WTC11 (cell line): ENCODE measurements around the gene FAM217B. TPM values are rescaled to one million over a fixed set of nuclear protein-coding genes. Genes with fewer than 3 reads are reported as not detected.

Experiments
- ATAC-seq: fragments of 200-7000 bp; cut with Tn5 transposase; 2 replicates; pipeline ENCODE4 v1.10.0; 2021; ENCODE audit warnings: mild to moderate bottlenecking, moderate library complexity
- CTCF ChIA-PET: fragments of 300-600 bp; sonication (Branson Sonifier 250); formaldehyde crosslinking; loops from one replicate; lab custom pipeline; 2021; ENCODE audit warnings: antibody characterized with exemption; lab: Charles Lee
- POLR2A ChIA-PET: fragments of 350-600 bp; sonication (Branson Sonifier 250); formaldehyde crosslinking; loops from one replicate; lab custom pipeline; 2021; ENCODE audit warnings: antibody characterized with exemption; lab: Charles Lee
- DNase-seq: peaks from one replicate; pipeline ENCODE4 v3.0.0; 2021; ENCODE audit warnings: low spot score
- H3K27ac Mint-ChIP-seq: 2 replicates; pipeline ENCODE4 v1.8.0; 2021; ENCODE audit warnings: mixed read lengths
- H3K27me3 Mint-ChIP-seq: 2 replicates; pipeline ENCODE4 v1.8.0; 2021; ENCODE audit warnings: low read depth, mild to moderate bottlenecking, moderate library complexity, mixed read lengths
- H3K36me3 Mint-ChIP-seq: 2 replicates; pipeline ENCODE4 v1.8.0; 2021; ENCODE audit warnings: mixed read lengths
- H3K4me1 Mint-ChIP-seq: 2 replicates; pipeline ENCODE4 v1.8.0; 2022; ENCODE audit warnings: mixed read lengths
- H3K4me3 Mint-ChIP-seq: 2 replicates; pipeline ENCODE4 v1.8.0; 2021; ENCODE audit warnings: mild to moderate bottlenecking, moderate library complexity, mixed read lengths
- H3K9me3 Mint-ChIP-seq: 2 replicates; pipeline ENCODE4 v1.8.0; 2021; ENCODE audit warnings: mixed read lengths
- CREB1 ChIP-seq: sonication (generic); formaldehyde crosslinking; IDR thresholded peaks from 2 replicates; pipeline ENCODE4 v1.8.0; 2023; ENCODE audit warnings: mild to moderate bottlenecking, missing genetic modification reagents
- CTCF ChIP-seq: fragments of 200-600 bp; IDR thresholded peaks from 2 replicates; pipeline ENCODE4 v1.8.0; 2022; ENCODE audit warnings: antibody characterized with exemption
- E2F1 ChIP-seq: sonication (generic); formaldehyde crosslinking; IDR thresholded peaks from 2 replicates; pipeline ENCODE4 v1.8.0; 2022; ENCODE audit warnings: mild to moderate bottlenecking, missing genetic modification reagents
- ELF4 ChIP-seq: sonication (generic); formaldehyde crosslinking; IDR thresholded peaks from 2 replicates; pipeline ENCODE4 v1.8.1; 2022; ENCODE audit warnings: low read depth, mild to moderate bottlenecking, moderate library complexity, missing genetic modification reagents
- FOXK1 ChIP-seq: sonication (generic); formaldehyde crosslinking; IDR thresholded peaks from 2 replicates; pipeline ENCODE4 v1.8.0; 2022; ENCODE audit warnings: mild to moderate bottlenecking, moderate library complexity, missing genetic modification reagents
- GABPB1 ChIP-seq: sonication (generic); formaldehyde crosslinking; IDR thresholded peaks from 2 replicates; pipeline ENCODE4 v1.8.1; 2023; ENCODE audit warnings: mild to moderate bottlenecking, missing genetic modification reagents
- JUN ChIP-seq: sonication (generic); formaldehyde crosslinking; IDR thresholded peaks from 2 replicates; pipeline ENCODE4 v1.8.0; 2023; ENCODE audit warnings: mild to moderate bottlenecking, missing genetic modification reagents
- MXD4 ChIP-seq: fragments of 250-450 bp; sonication (Bioruptor Pico); IDR thresholded peaks from 2 replicates; pipeline ENCODE4 v1.8.0; 2021; ENCODE audit warnings: mild to moderate bottlenecking, moderate library complexity, borderline replicate concordance
- NFYB ChIP-seq: sonication (generic); formaldehyde crosslinking; conservative IDR thresholded peaks from 2 replicates; pipeline ENCODE4 v1.8.0; 2022; ENCODE audit warnings: low read depth, missing genetic modification reagents
- SMAD4 ChIP-seq: sonication (generic); formaldehyde crosslinking; IDR thresholded peaks from 2 replicates; pipeline ENCODE4 v1.8.0; 2022; ENCODE audit warnings: mild to moderate bottlenecking, missing genetic modification reagents
- SP1 ChIP-seq: sonication (generic); formaldehyde crosslinking; conservative IDR thresholded peaks from 2 replicates; pipeline ENCODE4 v1.8.1; 2022; ENCODE audit warnings: missing genetic modification reagents
- ZNF317 ChIP-seq: sonication (generic); formaldehyde crosslinking; IDR thresholded peaks from 2 replicates; pipeline ENCODE4 v1.8.1; 2023; ENCODE audit warnings: low read depth, mild to moderate bottlenecking, moderate library complexity, missing genetic modification reagents, borderline replicate concordance
- ZNF512 ChIP-seq: sonication (generic); formaldehyde crosslinking; IDR thresholded peaks from 2 replicates; pipeline ENCODE4 v1.8.1; 2022; ENCODE audit warnings: missing genetic modification reagents, borderline replicate concordance
- total RNA-seq: library from RNA; stranded (reverse); gene quantifications from 3 replicates; pipeline ENCODE4 v1.2.3, GENCODE V29; 2021
- TF ChIP-seq, protein P1 (sequence below): sonication (generic); formaldehyde crosslinking; IDR thresholded peaks from 2 replicates; pipeline ENCODE4 v1.8.1; 2023; ENCODE audit warnings: mild to moderate bottlenecking, moderate library complexity, missing genetic modification reagents
- TF ChIP-seq, protein P2 (sequence below): sonication (generic); formaldehyde crosslinking; IDR thresholded peaks from 2 replicates; pipeline ENCODE4 v1.8.0; 2023; ENCODE audit warnings: missing genetic modification reagents, mild to moderate bottlenecking, borderline replicate concordance
- TF ChIP-seq, protein P3 (sequence below): sonication (generic); formaldehyde crosslinking; IDR thresholded peaks from 2 replicates; pipeline ENCODE4 v1.8.1; 2022; ENCODE audit warnings: low read depth, mild to moderate bottlenecking, moderate library complexity, missing genetic modification reagents, borderline replicate concordance

Gene FAM217B
- total RNA-seq, 1 experiment from 2014 or later, result 14.8 TPM

DNA sequence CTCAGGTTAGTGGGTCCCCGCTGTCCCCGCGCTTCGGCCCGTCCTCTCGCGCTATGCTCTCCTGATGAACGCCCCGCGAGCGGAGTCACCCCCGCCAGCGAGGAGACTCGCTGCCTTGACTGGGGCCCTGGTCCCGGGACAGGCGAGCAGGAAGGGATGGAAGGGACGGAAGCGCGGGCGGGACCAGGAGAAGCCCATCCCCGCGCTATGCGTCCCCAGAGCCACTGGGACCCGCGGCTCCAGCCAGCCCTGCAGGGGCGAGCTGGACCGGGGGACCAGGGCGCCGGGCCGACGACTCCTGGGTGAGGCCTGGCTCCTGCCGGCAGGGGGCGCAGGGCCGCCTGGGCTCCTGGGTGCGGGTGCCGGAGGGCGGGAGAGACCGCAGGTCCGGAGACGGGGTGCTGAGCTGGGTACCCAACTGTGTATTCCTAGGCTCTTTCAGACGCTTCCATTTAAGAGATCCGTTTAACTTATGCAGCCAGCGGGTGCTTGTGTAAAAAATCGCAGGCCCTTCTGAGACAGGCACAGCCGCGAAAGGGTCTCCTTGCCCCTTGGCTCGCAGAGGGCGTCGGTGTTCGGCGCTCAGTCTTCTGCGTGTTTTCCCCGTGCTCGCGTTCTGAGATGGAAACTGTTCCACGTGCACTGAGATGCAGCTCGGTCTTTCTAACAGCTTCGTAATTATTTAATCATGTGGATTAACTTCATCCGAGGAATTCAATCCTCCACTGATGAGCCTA, 6.2 kb upstream of the FAM217B start (continued):
- TF ChIP-seq, protein P1, sequence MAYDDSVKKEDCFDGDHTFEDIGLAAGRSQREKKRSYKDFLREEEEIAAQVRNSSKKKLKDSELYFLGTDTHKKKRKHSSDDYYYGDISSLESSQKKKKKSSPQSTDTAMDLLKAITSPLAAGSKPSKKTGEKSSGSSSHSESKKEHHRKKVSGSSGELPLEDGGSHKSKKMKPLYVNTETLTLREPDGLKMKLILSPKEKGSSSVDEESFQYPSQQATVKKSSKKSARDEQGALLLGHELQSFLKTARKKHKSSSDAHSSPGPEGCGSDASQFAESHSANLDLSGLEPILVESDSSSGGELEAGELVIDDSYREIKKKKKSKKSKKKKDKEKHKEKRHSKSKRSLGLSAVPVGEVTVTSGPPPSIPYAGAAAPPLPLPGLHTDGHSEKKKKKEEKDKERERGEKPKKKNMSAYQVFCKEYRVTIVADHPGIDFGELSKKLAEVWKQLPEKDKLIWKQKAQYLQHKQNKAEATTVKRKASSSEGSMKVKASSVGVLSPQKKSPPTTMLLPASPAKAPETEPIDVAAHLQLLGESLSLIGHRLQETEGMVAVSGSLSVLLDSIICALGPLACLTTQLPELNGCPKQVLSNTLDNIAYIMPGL, result peak; percentile 85
- no peak for TF ChIP-seq SMAD4 (CRISPR knock-in tag)
- 0 out of 2 replicates have a peak, but pooled peaks have one; percentile 28 for TF ChIP-seq FOXK1 (CRISPR knock-in tag)
- no peak for TF ChIP-seq GABPB1 (CRISPR knock-in tag)
- no peak for TF ChIP-seq CREB1 (CRISPR knock-in tag)
- TF ChIP-seq ELF4 (CRISPR knock-in tag), result no peak
- TF ChIP-seq CTCF, result peak; percentile 72
- TF ChIP-seq MXD4 (CRISPR knock-in tag), result no peak
- peak; percentile 54 for TF ChIP-seq SP1 (CRISPR knock-in tag)

- Mint-ChIP-seq H3K27me3 (peaks cover 64% of the 10 kb centered on the region), H3K4me3 (no peak overlapping the region), H3K9me3 (peaks cover 7% of the 10 kb centered on the region), H3K36me3 (peaks cover 8% of the 10 kb centered on the region), H3K4me1 (peaks cover 6% of the 10 kb centered on the region; the same call in 1 of the 2 replicates), H3K27ac (no peak overlapping the region)
- ChIA-PET POLR2A (no interaction called here), CTCF (interaction anchor here (1.1 to 3.2 kb wide), 4 partner anchors 10 to 86 kb away, joined by 3 to 37 read pairs (median 10); no protein-coding TSS in a partner anchor)
- no peak for ATAC-seq
- TF ChIP-seq, protein P2, sequence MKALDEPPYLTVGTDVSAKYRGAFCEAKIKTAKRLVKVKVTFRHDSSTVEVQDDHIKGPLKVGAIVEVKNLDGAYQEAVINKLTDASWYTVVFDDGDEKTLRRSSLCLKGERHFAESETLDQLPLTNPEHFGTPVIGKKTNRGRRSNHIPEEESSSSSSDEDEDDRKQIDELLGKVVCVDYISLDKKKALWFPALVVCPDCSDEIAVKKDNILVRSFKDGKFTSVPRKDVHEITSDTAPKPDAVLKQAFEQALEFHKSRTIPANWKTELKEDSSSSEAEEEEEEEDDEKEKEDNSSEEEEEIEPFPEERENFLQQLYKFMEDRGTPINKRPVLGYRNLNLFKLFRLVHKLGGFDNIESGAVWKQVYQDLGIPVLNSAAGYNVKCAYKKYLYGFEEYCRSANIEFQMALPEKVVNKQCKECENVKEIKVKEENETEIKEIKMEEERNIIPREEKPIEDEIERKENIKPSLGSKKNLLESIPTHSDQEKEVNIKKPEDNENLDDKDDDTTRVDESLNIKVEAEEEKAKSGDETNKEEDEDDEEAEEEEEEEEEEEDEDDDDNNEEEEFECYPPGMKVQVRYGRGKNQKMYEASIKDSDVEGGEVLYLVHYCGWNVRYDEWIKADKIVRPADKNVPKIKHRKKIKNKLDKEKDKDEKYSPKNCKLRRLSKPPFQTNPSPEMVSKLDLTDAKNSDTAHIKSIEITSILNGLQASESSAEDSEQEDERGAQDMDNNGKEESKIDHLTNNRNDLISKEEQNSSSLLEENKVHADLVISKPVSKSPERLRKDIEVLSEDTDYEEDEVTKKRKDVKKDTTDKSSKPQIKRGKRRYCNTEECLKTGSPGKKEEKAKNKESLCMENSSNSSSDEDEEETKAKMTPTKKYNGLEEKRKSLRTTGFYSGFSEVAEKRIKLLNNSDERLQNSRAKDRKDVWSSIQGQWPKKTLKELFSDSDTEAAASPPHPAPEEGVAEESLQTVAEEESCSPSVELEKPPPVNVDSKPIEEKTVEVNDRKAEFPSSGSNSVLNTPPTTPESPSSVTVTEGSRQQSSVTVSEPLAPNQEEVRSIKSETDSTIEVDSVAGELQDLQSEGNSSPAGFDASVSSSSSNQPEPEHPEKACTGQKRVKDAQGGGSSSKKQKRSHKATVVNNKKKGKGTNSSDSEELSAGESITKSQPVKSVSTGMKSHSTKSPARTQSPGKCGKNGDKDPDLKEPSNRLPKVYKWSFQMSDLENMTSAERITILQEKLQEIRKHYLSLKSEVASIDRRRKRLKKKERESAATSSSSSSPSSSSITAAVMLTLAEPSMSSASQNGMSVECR (CRISPR knock-in tag), result no peak
- TF ChIP-seq ZNF317 (CRISPR knock-in tag) (no peak), E2F1 (no peak), JUN (CRISPR knock-in tag) (no peak), NFYB (CRISPR knock-in tag) (no peak), ZNF512 (CRISPR knock-in tag) (no peak)
- TF ChIP-seq, protein P3, sequence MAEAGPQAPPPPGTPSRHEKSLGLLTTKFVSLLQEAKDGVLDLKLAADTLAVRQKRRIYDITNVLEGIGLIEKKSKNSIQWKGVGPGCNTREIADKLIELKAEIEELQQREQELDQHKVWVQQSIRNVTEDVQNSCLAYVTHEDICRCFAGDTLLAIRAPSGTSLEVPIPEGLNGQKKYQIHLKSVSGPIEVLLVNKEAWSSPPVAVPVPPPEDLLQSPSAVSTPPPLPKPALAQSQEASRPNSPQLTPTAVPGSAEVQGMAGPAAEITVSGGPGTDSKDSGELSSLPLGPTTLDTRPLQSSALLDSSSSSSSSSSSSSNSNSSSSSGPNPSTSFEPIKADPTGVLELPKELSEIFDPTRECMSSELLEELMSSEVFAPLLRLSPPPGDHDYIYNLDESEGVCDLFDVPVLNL, result no peak
- DNase-seq, result no peak
These were observed 4.6 kb upstream of the FAM217B start for GRCh38 chr20:59935457-59936185.
